ENCODE data around the gene VPS26A.

The VPS26A gene

GRCh38 chr10:69090685-69091084, 33.3 kb upstream of the VPS26A start:
- Histone ChIP-seq H3K36me3 (no peaks in the 10 kb centered on the region), H3K27ac (no peak overlapping the region), H3K27me3 (ENCODE audit: insufficient read depth, low read depth, severe bottlenecking) (no peaks in the 10 kb centered on the region), H3K9me3 (ENCODE audit: severe bottlenecking) (no peaks in the 10 kb centered on the region), H3K4me3 (ENCODE audit: low read depth, low read length) (no peak overlapping the region)
- DNase-seq, result no peak
- TF ChIP-seq CTCF (IDR thresholded peaks at IDR 0.05; ENCODE audit: low read depth, low read length), result no peak

GRCh38 chr10:69091143-69091651, 32.8 kb upstream of the VPS26A start:
- TF ChIP-seq CTCF (IDR thresholded peaks at IDR 0.05; ENCODE audit: low read depth, low read length), result no peak
- Histone ChIP-seq H3K36me3 (no peaks in the 10 kb centered on the region), H3K4me3 (ENCODE audit: low read depth, low read length) (no peak overlapping the region), H3K9me3 (ENCODE audit: severe bottlenecking) (no peaks in the 10 kb centered on the region), H3K27ac (no peak overlapping the region), H3K27me3 (ENCODE audit: insufficient read depth, low read depth, severe bottlenecking) (no peaks in the 10 kb centered on the region)
- DNase-seq, result no peak

- peak; percentile 83 for DNase-seq
- no peaks in the 10 kb centered on the region for H3K9me3 ChIP-seq (ENCODE audit: severe bottlenecking)
- no peak overlapping the region for H3K27ac ChIP-seq
- H3K4me3 ChIP-seq (ENCODE audit: low read depth, low read length), result no peak overlapping the region
- peak; percentile 57 for TF ChIP-seq CTCF (IDR thresholded peaks at IDR 0.05; ENCODE audit: low read depth, low read length)
- no peaks in the 10 kb centered on the region for H3K36me3 ChIP-seq
- no peaks in the 10 kb centered on the region for H3K27me3 ChIP-seq (ENCODE audit: insufficient read depth, low read depth, severe bottlenecking)
These were observed 30.8 kb upstream of the VPS26A start for GRCh38 chr10:69092959-69093850.

GRCh38 chr10:69093933-69094332, 30.0 kb upstream of the VPS26A start:
- Histone ChIP-seq H3K27me3 (ENCODE audit: insufficient read depth, low read depth, severe bottlenecking) (no peaks in the 10 kb centered on the region), H3K36me3 (no peaks in the 10 kb centered on the region), H3K4me3 (ENCODE audit: low read depth, low read length) (no peak overlapping the region), H3K27ac (no peak overlapping the region), H3K9me3 (ENCODE audit: severe bottlenecking) (no peaks in the 10 kb centered on the region)
- peak; percentile 16 for DNase-seq
- no peak for TF ChIP-seq CTCF (IDR thresholded peaks at IDR 0.05; ENCODE audit: low read depth, low read length)

- H3K9me3 ChIP-seq (ENCODE audit: severe bottlenecking), result no peaks in the 10 kb centered on the region
- H3K27ac ChIP-seq, result no peak overlapping the region
- no peak for DNase-seq
- no peaks in the 10 kb centered on the region for H3K27me3 ChIP-seq (ENCODE audit: insufficient read depth, low read depth, severe bottlenecking)
- no peak for TF ChIP-seq CTCF (IDR thresholded peaks at IDR 0.05; ENCODE audit: low read depth, low read length)
- no peaks in the 10 kb centered on the region for H3K36me3 ChIP-seq
- H3K4me3 ChIP-seq (ENCODE audit: low read depth, low read length), result no peak overlapping the region
These were observed 27.9 kb upstream of the VPS26A start for GRCh38 chr10:69096045-69096444.

All from WERI-Rb-1 (cell line).